GM19099 (cell line): Measurements from ENCODE around the gene SREBF2.
A peak's percentile ranks its signal among the peaks of the same experiment; 100 is the strongest.

ENCODE experiments used
- POLR2A ChIP-seq: IDR thresholded peaks from 3 replicates; pipeline ENCODE4 v1.6.1; 2011; ENCODE audit warnings: low read depth; ENCODE audit not compliant: insufficient read length; ENCODE audit errors: extremely low read depth

The SREBF2 gene

GRCh38 chr22:41832553-41833368 lies at the start of gene SREBF2:
Gene SREBF2 (plus strand): TSS chr22:41833105. CDS start chr22:41833271, 166 bp downstream.
- TF ChIP-seq POLR2A = peak; percentile 89

DNA sequence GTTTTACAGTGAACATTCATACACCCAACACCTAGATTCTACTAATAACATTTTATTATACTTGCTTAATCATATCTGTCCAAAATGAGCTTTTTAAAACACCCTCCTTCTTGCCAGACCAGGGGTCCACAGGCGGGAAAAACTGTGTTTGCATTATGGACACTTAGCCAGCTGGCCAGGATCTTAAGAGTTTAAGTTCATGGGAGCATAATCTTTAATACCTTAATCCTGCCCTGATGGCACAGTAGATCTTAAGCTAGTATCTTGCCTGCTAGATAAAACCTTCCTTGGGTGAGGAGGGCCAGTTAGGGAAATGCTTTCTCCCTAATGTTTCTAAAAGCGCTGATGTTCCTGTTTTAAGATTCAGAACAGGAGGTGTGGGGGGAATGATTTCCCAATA lies 45.6 kb upstream of the SREBF2 start:
- TF ChIP-seq POLR2A = no peak

DNA sequence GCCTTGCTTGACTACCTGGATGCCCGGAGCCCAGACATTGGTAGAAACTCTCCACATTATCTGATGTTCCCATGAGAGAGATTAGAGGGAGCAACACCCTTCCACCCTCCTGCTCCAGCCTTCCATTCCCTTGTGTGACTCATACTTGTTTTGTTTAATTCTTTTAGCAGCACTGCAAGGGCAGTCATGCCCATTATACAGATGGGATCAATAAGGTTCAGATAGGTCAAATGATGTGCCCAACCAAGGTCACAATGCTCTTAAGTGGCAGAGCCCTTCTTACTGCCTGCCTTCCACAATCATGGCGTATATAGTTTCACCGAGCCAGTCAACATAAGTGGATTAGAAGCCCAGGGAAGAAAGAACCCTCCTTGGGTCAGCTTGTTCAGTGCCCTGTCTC lies 39.0 kb upstream of the SREBF2 start:
- TF ChIP-seq POLR2A = no peak

GRCh38 chr22:41798736-41799135 lies 34.2 kb upstream of the SREBF2 start:
- no peak for TF ChIP-seq POLR2A

DNA sequence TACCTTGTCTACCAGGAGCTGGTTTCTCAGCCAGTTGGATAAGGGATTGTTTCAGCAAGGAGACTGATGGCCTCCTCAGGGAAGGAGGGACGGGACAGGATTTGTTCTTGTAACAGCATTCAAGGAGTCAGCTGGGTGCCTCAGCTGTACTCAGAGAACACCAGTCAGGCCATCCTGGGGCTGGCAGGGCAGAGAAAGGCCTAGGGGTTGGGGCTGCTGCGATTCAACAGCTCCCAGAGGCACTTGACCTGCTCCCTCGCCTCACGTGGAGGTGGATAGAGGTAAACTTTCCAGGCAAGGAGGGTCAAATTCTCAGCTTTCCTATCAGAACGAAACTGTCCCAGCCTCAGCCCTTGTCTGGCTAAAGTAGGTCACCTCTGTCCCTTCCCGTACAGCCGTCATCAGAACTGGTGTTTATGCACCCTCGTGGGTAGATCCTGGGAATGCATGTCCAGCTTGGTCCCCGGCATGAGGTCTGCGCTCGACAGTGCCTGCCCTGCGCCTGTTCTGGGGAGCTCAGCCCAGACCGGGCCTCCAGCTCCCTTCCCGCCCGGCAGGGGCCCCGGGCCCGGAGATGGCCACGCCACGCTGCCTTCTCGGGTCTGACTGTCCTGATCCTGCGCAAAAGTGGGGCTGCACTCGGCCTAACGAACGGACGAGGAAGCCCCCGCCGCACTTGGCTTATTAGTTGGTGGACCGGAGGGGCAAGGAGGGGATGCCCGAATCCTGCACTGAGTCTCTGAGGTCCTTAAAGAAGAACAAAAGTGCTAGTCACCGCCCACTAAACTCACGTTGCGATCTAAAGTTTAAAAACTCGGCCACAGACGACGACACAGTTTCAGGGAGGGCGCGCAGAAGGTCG lies 33.2 kb upstream of the SREBF2 start:
- no peak for TF ChIP-seq POLR2A

DNA sequence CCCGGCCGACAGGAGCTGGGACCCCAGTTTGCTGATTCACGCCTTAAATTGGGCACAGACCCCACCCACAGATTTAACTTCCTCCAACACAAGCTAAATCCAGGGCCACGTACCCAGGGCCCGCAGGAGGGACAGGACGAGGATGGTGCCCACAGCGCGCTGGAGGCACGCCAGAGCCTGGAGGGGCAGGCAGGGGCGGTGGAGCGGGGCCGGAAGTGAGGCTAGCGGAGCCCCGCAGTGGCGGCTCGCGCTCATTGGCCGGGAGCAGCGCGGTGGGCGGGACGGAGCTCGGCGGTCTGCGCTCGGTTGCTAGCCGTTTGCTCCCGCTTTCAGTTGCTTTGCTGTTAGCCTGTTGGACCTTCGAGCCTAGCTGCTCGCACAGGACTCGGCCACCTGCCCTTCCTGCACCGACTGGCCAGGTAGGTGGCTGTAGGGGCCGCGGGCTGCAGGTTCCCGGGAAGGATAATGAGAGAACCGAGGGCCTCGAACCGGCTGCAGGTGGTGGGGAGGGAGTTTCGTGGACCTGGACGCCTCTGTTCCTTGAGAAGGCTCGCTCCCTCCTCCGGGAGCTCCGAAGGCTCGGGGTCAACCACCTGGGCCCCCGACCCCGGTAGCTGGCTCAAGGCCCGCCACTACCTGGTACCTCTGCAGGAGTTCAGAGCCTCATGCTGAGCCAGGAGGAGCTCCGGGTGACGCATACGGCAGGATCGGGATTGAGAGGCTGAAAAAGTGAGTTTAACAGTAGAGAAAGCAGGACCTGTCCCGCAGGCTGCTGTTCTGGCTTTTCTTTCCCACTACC lies 32.4 kb upstream of the SREBF2 start, which contains the start of gene CCDC134:
Gene CCDC134, plus strand, starts transcription at position 332 of the 799 bp plus-strand sequence. CDS start 8,212 bp downstream, outside the sequence.
- peak; percentile 97 for TF ChIP-seq POLR2A

- no peak for TF ChIP-seq POLR2A
Measured at GRCh38 chr22:41801147-41801819, 31.6 kb upstream of the SREBF2 start.

DNA sequence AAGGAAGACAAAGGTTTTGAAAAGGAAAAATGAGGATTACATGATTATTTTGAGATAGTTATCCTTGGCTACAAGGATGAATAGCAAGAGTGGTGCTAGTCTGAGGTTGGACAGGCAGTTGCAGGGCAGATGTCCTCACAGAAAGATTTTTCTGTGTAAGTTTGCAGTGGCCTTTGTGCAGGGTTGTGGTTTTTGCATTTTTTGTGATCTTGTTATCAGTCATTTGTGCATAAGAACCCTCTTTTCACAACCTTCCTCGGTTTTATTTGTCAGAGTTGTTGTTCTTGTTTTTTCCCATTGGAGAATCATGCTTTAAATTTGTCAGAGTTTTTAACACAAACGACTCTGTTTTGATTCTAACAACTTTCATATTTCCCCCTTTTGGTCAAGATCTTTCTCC lies 31.0 kb upstream of the SREBF2 start:
- TF ChIP-seq POLR2A = no peak

DNA sequence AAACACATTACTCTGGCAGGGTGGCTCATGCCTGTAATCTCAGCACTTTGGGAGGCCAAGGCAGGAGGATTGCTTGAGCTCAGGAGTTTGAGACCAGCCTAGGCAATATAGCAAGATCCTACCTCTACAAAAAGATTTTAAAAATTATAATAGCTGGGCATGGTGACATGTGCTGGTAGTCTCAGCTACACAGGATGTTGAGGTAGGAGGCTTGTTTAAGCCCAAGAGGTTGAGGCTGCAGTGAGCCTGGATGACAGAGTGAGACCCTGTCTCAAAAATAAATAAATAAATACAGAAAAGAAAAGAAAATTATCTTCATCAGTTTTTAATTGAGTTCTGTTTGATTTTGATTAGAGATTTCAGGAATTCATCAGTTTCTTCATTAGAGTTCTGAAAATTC lies 27.3 kb upstream of the SREBF2 start:
- no peak for TF ChIP-seq POLR2A

DNA sequence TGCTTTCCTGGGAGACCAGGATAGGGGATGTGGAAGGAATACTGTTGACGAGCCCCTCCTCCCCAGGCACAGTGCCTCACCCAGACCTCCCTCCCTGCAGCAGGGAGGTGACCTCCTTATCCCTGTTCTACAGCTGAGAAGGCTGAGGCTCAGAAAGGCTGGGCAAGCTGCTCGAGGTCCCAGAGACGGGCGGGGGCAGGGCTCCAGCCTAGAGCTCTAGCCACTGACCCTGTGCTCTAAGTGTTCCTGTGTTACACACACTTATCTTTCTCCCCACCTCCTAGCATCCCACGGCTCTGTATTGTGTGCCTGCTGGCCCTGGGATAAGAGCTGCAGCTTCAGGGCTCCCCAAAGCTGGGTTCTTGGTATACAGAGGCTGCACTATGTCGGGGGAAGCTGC lies 24.5 kb upstream of the SREBF2 start:
- TF ChIP-seq POLR2A = no peak

DNA sequence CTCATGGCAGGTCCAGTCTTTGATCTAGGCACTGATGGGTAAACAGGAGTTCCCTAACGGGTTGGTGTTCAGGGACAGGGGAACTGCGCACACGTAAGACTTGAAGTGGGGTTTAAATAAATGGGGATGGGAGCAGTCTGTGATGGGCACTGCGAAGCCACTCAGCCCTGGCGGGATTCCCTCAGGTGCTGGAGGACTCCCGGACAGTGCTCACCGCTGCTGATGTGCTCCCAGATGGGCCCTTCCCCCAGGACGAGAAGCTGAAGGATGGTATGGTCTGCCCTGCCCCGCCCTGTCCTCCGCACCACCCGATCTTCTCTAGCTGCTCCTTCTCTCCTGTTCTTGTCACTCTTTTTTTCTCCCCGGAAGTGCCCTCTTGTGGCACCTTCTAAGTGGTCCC lies 22.9 kb upstream of the SREBF2 start:
- no peak for TF ChIP-seq POLR2A

DNA sequence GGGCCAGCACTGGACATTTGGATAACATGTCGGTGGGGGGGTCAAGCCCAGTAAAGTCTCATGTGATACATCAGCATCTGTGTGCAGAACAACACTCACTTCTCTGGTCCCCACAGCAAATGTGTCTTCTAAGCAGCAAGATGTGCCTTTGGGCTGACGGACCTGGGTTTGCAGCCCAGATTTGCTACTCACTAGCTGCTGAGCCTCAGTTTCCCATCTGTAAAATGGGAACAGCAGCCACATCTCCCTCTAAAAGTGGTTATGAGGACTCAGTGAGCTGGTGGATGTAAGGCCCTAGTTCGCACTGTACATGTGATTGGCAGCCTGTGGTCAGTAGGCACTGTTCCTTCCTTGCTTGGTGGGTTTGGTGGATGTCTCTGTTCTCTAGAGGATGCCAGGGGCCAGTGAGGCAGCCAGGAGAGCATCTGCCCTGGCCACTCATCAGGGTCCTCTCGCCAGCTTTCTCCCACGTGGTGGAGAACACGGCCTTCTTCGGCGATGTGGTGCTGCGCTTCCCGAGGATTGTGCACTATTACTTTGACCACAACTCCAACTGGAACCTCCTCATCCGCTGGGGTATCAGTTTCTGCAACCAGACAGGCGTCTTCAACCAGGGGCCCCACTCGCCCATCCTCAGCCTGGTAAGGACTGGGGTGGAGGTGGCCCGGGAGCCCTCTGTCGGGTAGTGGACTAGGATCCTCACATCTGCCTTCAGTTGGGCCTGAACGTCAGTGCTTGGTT lies 19.9 kb upstream of the SREBF2 start:
- TF ChIP-seq POLR2A = no peak

DNA sequence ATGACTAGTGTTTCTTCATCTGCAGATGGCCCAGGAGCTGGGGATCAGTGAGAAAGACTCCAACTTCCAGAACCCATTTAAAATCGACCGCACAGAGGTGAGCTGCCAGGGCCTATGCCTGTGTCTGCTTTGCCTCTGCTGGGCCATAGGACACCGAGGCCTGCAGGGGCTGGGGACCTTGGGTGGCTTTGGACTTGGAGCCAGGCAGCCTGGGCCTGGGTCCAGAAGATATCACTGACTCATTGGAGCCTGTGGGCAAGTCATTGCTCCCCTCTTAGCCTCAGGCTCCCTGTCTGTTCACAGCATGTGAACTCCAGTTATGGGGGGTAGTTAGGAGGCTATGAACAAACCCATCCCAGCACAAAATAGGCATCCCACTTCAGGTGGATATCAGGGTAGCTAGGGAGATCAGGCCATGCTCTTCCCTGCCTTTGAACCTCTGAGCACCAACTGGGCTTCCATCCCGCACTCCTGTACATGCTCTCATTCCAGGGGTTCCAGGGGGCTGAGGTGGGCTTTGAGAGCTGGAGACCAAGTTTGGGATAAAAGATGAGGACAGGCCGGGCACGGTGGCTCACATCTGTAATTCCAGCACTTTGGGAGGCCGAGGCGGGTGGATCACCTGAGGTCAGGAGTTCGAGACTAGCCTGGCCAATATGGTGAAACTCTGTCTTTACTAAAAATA lies 19.0 kb upstream of the SREBF2 start:
- no peak for TF ChIP-seq POLR2A
